HCT116 (cell line): ENCODE measurements around the gene ARHGAP8. TPM values are rescaled to one million over a fixed set of nuclear protein-coding genes. Genes with fewer than 3 reads are reported as not detected.

Experiments used
- ATAC-seq: fragments of 200-7000 bp; cut with Tn5 transposase; 2 replicates; pipeline ENCODE4 v1.9.1; 2020; ENCODE audit warnings: mild to moderate bottlenecking, moderate library complexity
- BruUV-seq: library from RNA; stranded (reverse); fragments of 400-500 nt; replicated peaks from 2 replicates; lab custom pipeline; 2021; lab: Mats Ljungman, UMichigan
- CTCF ChIA-PET: fragments of 300-600 bp; sonication (Branson Sonifier 250); formaldehyde crosslinking; loops from one replicate; lab custom pipeline; 2021; ENCODE audit warnings: antibody characterized with exemption; lab: Charles Lee
- POLR2A ChIA-PET: fragments of 300-600, 350-600 bp; sonication (Branson Sonifier 250); formaldehyde crosslinking; loops from one replicate; lab custom pipeline; 2021; ENCODE audit warnings: antibody characterized with exemption; lab: Charles Lee
- RAD21 ChIA-PET, 2 experiments: fragments of 300-600 bp; sonication (Branson Sonifier 250); formaldehyde crosslinking; loops; one replicate each; lab custom pipeline; 2023; ENCODE audit warnings: low total read pairs in 2 of 2; ENCODE audit not compliant: uncharacterized antibody in 2 of 2, unreplicated experiment in 2 of 2, low non-redundant PET in 1 of 2; lab: Charles Lee
- DNase-seq: peaks from one replicate; pipeline ENCODE4 v3.0.0-alpha.2; 2010; ENCODE audit warnings: low read depth, low spot score
- H2AFZ ChIP-seq: fragments of 200-600 bp; shearing (Covaris generic), sonication (generic); 2 replicates; pipeline ENCODE4 v1.6.1; 2017; ENCODE audit warnings: low read depth, mixed run types, mixed read lengths, antibody characterized with exemption, low read length; ENCODE audit not compliant: poor library complexity, severe bottlenecking
- H3K27ac ChIP-seq: 2 replicates; pipeline ENCODE4 v1.5.1; 2012; ENCODE audit warnings: low read depth, low read length
- H3K27me3 ChIP-seq: fragments of 200-600 bp; sonication (generic); 2 replicates; pipeline ENCODE4 v1.6.1; 2016; ENCODE audit warnings: mixed run types, low read length, mixed read lengths; ENCODE audit not compliant: insufficient read depth
- H3K36me3 ChIP-seq, 2 experiments: fragments of 200-500 bp in 1 of 2; fragments of 200-600 bp in 1 of 2; sonication (Bioruptor generic) in 1 of 2; sonication (generic) in 1 of 2; 2 replicates each; pipeline versions ENCODE4 v1.5.1 to v1.6.1; 2014 to 2016; ENCODE audit warnings: low read length in 2 of 2, inconsistent platforms in 1 of 2, mixed read lengths in 1 of 2, mixed run types in 1 of 2; ENCODE audit not compliant: insufficient read depth in 2 of 2, control insufficient read depth in 1 of 2
- H3K4me1 ChIP-seq, 2 experiments: fragments of 200-600 bp in 1 of 2; sonication (generic) in 1 of 2; 2 replicates each; pipeline versions ENCODE4 v1.5.1 to v1.6.1; 2012 to 2017; ENCODE audit warnings: low read length in 2 of 2, inconsistent platforms in 1 of 2, mild to moderate bottlenecking in 1 of 2, mixed read lengths in 1 of 2, mixed run types in 1 of 2, moderate library complexity in 1 of 2; ENCODE audit not compliant: insufficient read depth in 2 of 2, control insufficient read depth in 1 of 2
- H3K4me2 ChIP-seq: fragments of 200-600 bp; sonication (generic); 2 replicates; pipeline ENCODE4 v1.6.1; 2017; ENCODE audit warnings: mixed run types, low read length, mixed read lengths
- H3K4me3 ChIP-seq, 2 experiments: fragments of 200-600 bp in 1 of 2; sonication (generic) in 1 of 2; replicated peaks in 1 of 2; 2 replicates each; pipeline ENCODE4 v1.5.1; 2011 to 2016; ENCODE audit warnings: low read length in 2 of 2, control low read depth in 1 of 2, low read depth in 1 of 2, mild to moderate bottlenecking in 1 of 2, mixed read lengths in 1 of 2, mixed run types in 1 of 2
- H3K79me2 ChIP-seq: fragments of 200-600 bp; sonication (generic); 2 replicates; pipeline ENCODE4 v1.6.1; 2017; ENCODE audit warnings: mild to moderate bottlenecking, mixed run types, low read length, moderate library complexity, mixed read lengths; ENCODE audit not compliant: insufficient read depth
- H3K9ac ChIP-seq: fragments of 200-600 bp; sonication (generic); 2 replicates; pipeline ENCODE4 v1.6.1; 2016; ENCODE audit warnings: low read length, mixed read lengths
- H3K9me2 ChIP-seq: fragments of 200-600 bp; sonication (generic), shearing (Covaris generic); 2 replicates; pipeline ENCODE4 v1.6.1; 2017; ENCODE audit warnings: mixed run types, mild to moderate bottlenecking, moderate library complexity; ENCODE audit not compliant: insufficient read depth
- H3K9me3 ChIP-seq, 2 experiments: fragments of 200-500 bp in 1 of 2; fragments of 200-600 bp in 1 of 2; sonication (Bioruptor generic) in 1 of 2; sonication (generic) in 1 of 2; 2 replicates each; pipeline ENCODE4 v1.6.1; 2014 to 2017; ENCODE audit warnings: low read length in 2 of 2, mixed read lengths in 2 of 2, inconsistent platforms in 1 of 2, low read depth in 1 of 2, mild to moderate bottlenecking in 1 of 2, mixed run types in 1 of 2, moderate library complexity in 1 of 2; ENCODE audit not compliant: control insufficient read depth in 1 of 2, insufficient read depth in 1 of 2
- H4K20me1 ChIP-seq: fragments of 200-600 bp; sonication (generic), shearing (Covaris generic); 2 replicates; pipeline ENCODE4 v1.6.1; 2017; ENCODE audit warnings: mixed run types, mild to moderate bottlenecking, moderate library complexity; ENCODE audit not compliant: insufficient read depth
- CBX3 ChIP-seq: IDR thresholded peaks from 2 replicates; pipeline ENCODE4 v1.6.1; 2012; ENCODE audit warnings: low read depth
- CEBPB ChIP-seq: IDR thresholded peaks from 2 replicates; pipeline ENCODE4 v1.6.1; 2012; ENCODE audit warnings: low read depth
- EGR1 ChIP-seq: IDR thresholded peaks from 2 replicates; pipeline ENCODE4 v1.6.1; 2012; ENCODE audit warnings: low read depth
- EZH2 ChIP-seq: fragments of 200-600 bp; sonication (generic); IDR thresholded peaks from 2 replicates; pipeline ENCODE4 v1.6.1; 2017; ENCODE audit warnings: antibody characterized with exemption, mixed run types
- EZH2phosphoT487 ChIP-seq: fragments of 200-600 bp; IDR thresholded peaks from 2 replicates; pipeline ENCODE4 v1.6.1; 2018; ENCODE audit warnings: antibody characterized with exemption, borderline replicate concordance
- JUND ChIP-seq: IDR thresholded peaks from 2 replicates; pipeline ENCODE4 v1.6.1; 2012
- POLR2A ChIP-seq: IDR thresholded peaks from 2 replicates; pipeline ENCODE4 v1.7.0; 2011; ENCODE audit warnings: borderline replicate concordance; ENCODE audit not compliant: insufficient read depth, insufficient read length; ENCODE audit errors: extremely low read depth
- POLR2AphosphoS5 ChIP-seq: IDR thresholded peaks from 2 replicates; pipeline ENCODE4 v1.6.1; 2011; ENCODE audit warnings: mild to moderate bottlenecking, low read depth, low read length, moderate library complexity
- RAD21 ChIP-seq: IDR thresholded peaks from 2 replicates; pipeline ENCODE4 v1.6.1; 2012; ENCODE audit warnings: low read depth, mild to moderate bottlenecking
- SP1 ChIP-seq: IDR thresholded peaks from 2 replicates; pipeline ENCODE4 v1.6.1; 2012; ENCODE audit warnings: low read depth
- SRF ChIP-seq: IDR thresholded peaks from 2 replicates; pipeline ENCODE4 v1.6.1; 2012; ENCODE audit warnings: low read depth
- TCF7L2 ChIP-seq: IDR thresholded peaks from 2 replicates; pipeline ENCODE4 v1.7.0; 2011; ENCODE audit warnings: borderline replicate concordance, inconsistent platforms; ENCODE audit not compliant: insufficient read depth, insufficient read length; ENCODE audit errors: extremely low read depth
- YY1 ChIP-seq: IDR thresholded peaks from 2 replicates; pipeline ENCODE4 v1.6.1; 2011; ENCODE audit warnings: low read length, low read depth, moderate library complexity, mild to moderate bottlenecking; ENCODE audit not compliant: insufficient replicate concordance; ENCODE audit errors: extremely low read depth
- ZNF274 ChIP-seq: fragments of 200-500 bp; sonication (Bioruptor generic); IDR thresholded peaks from 2 replicates; pipeline ENCODE4 v1.6.1; 2014; ENCODE audit warnings: mild to moderate bottlenecking, low read depth, low read length, inconsistent platforms
- intact Hi-C: fragments of 100-400 bp; cut with micrococcal nuclease; formaldehyde crosslinking; loops from 2 replicates; pipeline ENCODE4 v1.10.0; 2022
- total RNA-seq: library from RNA; stranded (reverse); gene quantifications from one replicate; pipeline ENCODE4 v1.2.1, GENCODE V29; 2021; ENCODE audit not compliant: unreplicated experiment
- TF ChIP-seq, protein P1 (sequence below): IDR thresholded peaks from 2 replicates; pipeline ENCODE4 v1.6.1; 2012
- TF ChIP-seq, protein P2 (sequence below): IDR thresholded peaks from 2 replicates; pipeline ENCODE4 v1.6.1; 2012; ENCODE audit warnings: low read depth
- TF ChIP-seq, protein P3 (sequence below): IDR thresholded peaks from 2 replicates; pipeline ENCODE4 v1.6.1; 2012

The ARHGAP8 gene
- total RNA-seq, 1 experiment from 2014 or later: 67.5 TPM

DNA sequence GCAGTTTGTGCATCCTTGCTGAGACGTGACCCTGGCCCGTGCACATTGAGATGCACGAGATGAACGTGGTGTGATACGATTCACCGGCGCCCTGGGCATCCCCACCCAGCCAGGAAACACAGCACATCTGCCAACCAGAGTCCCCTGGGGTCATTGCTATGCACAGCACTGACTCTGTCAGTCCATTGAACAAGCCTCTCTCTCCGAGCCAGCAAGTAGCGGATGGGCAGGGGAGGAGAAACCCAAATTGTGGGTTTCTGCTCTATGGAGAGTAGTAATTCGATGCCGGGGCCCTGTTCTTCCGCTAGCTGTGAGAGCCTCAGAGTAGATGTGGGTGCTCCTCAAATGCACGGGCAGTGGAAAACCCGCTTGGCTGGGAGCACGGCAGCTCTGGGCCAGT, 85.1 kb downstream of the ARHGAP8 start:
- TF ChIP-seq, protein P1, sequence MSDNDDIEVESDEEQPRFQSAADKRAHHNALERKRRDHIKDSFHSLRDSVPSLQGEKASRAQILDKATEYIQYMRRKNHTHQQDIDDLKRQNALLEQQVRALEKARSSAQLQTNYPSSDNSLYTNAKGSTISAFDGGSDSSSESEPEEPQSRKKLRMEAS: no peak
- no peak for TF ChIP-seq JUND
- TF ChIP-seq EZH2phosphoT487: no peak
- no peak for TF ChIP-seq EGR1
- TF ChIP-seq, all 23 proteins: peak for 0
- Histone ChIP-seq H3K79me2 (no peaks in the 10 kb centered on the region; the same call in 1 of the 2 replicates), H4K20me1 (no peaks in the 10 kb centered on the region), H3K27me3 (no peaks in the 10 kb centered on the region), H3K4me3 (no peak overlapping the region), H3K4me2 (no peak overlapping the region), H3K9ac (no peak overlapping the region), H2AFZ (no peak overlapping the region), H3K27ac (no peak overlapping the region), H3K4me1 (no peaks in the 10 kb centered on the region), H3K36me3 (peaks cover 0 to 40% of the 10 kb centered on the region in 2 experiments; a peak in 3 of 4 replicates), H3K9me2 (no peaks in the 10 kb centered on the region), H3K9me3 (peaks cover 8 to 15% of the 10 kb centered on the region in 2 experiments; a peak in 3 of 4 replicates)
- DNase-seq (no peak), ATAC-seq (no peak)
- ChIA-PET CTCF (no interaction called here), POLR2A (no interaction called here), RAD21 (no interaction called here)
- no TSS peak for BruUV-seq
- intact Hi-C loops: no loop called here

DNA sequence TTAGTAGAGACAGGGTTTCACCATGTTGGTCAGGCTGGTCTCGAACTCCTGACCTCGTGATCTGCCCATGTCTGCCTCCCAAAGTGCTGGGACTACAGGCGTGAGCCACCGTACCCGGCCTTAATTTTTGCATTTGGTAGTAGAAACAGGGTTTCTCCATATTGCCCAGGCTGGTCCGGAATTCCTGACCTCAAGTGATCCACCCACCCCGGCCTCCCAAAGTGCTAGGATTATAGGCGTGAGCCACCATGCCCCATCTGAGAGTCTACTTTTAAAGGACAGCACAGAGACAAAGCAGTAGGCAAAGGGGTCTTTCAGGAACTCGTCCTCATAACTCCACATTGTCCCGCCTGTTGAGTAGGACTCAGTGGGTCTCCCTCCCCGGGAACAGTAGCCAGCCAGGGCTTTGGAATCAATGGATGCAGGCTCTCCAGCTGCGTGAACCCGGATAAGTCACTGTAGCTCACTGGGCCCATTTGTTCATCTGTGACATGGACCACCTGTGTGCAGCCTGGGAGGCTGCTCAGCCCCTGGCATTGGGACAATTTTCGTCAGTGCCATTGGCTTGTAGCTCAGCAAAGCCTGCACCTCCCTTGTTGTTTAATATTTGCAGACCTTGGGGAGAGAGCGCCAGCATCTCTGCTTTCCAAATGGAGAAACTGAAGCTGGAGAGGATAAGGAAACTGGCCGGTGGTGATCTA, 86.1 kb downstream of the ARHGAP8 start:
- Histone ChIP-seq H3K9me2 (no peaks in the 10 kb centered on the region), H2AFZ (no peak overlapping the region), H3K9me3 (peaks cover 8 to 15% of the 10 kb centered on the region in 2 experiments; a peak in 3 of 4 replicates), H3K9ac (no peak overlapping the region), H3K36me3 (peaks cover 0 to 35% of the 10 kb centered on the region in 2 experiments; a peak in 3 of 4 replicates), H3K4me3 (no peak overlapping the region), H3K27me3 (no peaks in the 10 kb centered on the region), H3K79me2 (no peaks in the 10 kb centered on the region), H3K27ac (no peak overlapping the region), H3K4me2 (no peak overlapping the region), H4K20me1 (no peaks in the 10 kb centered on the region), H3K4me1 (no peaks in the 10 kb centered on the region)
- CTCF ChIA-PET: no interaction called here
- DNase-seq (no peak), ATAC-seq (no peak)
- RAD21 ChIA-PET: no interaction called here
- intact Hi-C loops: no loop called here
- BruUV-seq: no TSS peak
- POLR2A ChIA-PET: no interaction called here
- TF ChIP-seq SP1: no peak
- TF ChIP-seq POLR2AphosphoS5: no peak
- TF ChIP-seq, protein P2, sequence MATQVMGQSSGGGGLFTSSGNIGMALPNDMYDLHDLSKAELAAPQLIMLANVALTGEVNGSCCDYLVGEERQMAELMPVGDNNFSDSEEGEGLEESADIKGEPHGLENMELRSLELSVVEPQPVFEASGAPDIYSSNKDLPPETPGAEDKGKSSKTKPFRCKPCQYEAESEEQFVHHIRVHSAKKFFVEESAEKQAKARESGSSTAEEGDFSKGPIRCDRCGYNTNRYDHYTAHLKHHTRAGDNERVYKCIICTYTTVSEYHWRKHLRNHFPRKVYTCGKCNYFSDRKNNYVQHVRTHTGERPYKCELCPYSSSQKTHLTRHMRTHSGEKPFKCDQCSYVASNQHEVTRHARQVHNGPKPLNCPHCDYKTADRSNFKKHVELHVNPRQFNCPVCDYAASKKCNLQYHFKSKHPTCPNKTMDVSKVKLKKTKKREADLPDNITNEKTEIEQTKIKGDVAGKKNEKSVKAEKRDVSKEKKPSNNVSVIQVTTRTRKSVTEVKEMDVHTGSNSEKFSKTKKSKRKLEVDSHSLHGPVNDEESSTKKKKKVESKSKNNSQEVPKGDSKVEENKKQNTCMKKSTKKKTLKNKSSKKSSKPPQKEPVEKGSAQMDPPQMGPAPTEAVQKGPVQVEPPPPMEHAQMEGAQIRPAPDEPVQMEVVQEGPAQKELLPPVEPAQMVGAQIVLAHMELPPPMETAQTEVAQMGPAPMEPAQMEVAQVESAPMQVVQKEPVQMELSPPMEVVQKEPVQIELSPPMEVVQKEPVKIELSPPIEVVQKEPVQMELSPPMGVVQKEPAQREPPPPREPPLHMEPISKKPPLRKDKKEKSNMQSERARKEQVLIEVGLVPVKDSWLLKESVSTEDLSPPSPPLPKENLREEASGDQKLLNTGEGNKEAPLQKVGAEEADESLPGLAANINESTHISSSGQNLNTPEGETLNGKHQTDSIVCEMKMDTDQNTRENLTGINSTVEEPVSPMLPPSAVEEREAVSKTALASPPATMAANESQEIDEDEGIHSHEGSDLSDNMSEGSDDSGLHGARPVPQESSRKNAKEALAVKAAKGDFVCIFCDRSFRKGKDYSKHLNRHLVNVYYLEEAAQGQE: no peak
- TF ChIP-seq CEBPB: no peak
- no peak for TF ChIP-seq EZH2
- TF ChIP-seq POLR2A: no peak
- TF ChIP-seq YY1: no peak
- no peak for TF ChIP-seq ZNF274
- TF ChIP-seq CBX3: no peak
- TF ChIP-seq JUND: no peak
- TF ChIP-seq SRF: no peak
- TF ChIP-seq, protein P3, sequence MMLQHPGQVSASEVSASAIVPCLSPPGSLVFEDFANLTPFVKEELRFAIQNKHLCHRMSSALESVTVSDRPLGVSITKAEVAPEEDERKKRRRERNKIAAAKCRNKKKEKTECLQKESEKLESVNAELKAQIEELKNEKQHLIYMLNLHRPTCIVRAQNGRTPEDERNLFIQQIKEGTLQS: no peak
- TF ChIP-seq, protein P1: no peak
- TF ChIP-seq EZH2phosphoT487: no peak
- TF ChIP-seq EGR1: no peak
- TF ChIP-seq TCF7L2: no peak
- TF ChIP-seq RAD21: no peak
